ENCODE measurements around the gene CAPN11.
"Not testable (repeated sequence)": the region's sequence is repeated elsewhere in the genome, so short reads cannot be mapped to it uniquely, and the experiment has no call there.

- TF ChIP-seq CTCF (IDR thresholded peaks at IDR 0.05; ENCODE audit: poor library complexity, severe bottlenecking); EZH2 (IDR thresholded peaks at IDR 0.05; ENCODE audit: borderline replicate concordance, insufficient read depth, low read length, poor library complexity, severe bottlenecking); REST (IDR thresholded peaks at IDR 0.05; ENCODE audit: borderline replicate concordance); MXI1 (conservative IDR thresholded peaks at IDR 0.05; ENCODE audit: poor library complexity, severe bottlenecking); SMC3 (conservative IDR thresholded peaks at IDR 0.05; ENCODE audit: poor library complexity); EP300 (conservative IDR thresholded peaks at IDR 0.05; ENCODE audit: poor library complexity, severe bottlenecking); RAD21 (conservative IDR thresholded peaks at IDR 0.05); POLR2AphosphoS5 (IDR thresholded peaks at IDR 0.05): not testable (repeated sequence)
Observed at GRCh38 chr6:44231426-44231825, 72.8 kb downstream of the CAPN11 start.

Data from neural cell (in vitro differentiated cells).